SK-N-SH (cell line): ENCODE results near the gene TRANK1. TPM values are rescaled to one million over a fixed set of nuclear protein-coding genes. Genes with fewer than 3 reads are reported as not detected.

Source experiments
- CTCF ChIA-PET: fragments of 300-600, 350-600 bp; formaldehyde crosslinking; extraction: SDS; loops from one replicate; lab custom pipeline; 2021; lab: Yijun Ruan, JAX
- POLR2A ChIA-PET: fragments of 350-600 bp; sonication (Branson Sonifier 250); formaldehyde crosslinking; extraction: SDS; loops from one replicate; lab custom pipeline; 2020; ENCODE audit warnings: antibody characterized with exemption, inconsistent platforms; lab: Yijun Ruan, JAX
- DNase-seq: peaks from one replicate; pipeline ENCODE4 v3.0.0; 2012
- H2AFZ ChIP-seq: fragments of 200-600 bp; sonication (generic); 2 replicates; pipeline ENCODE4 v1.8.1; 2016; ENCODE audit warnings: antibody characterized with exemption, mild to moderate bottlenecking, low read depth
- H3F3A ChIP-seq: fragments of 200-600 bp; sonication (generic); replicated peaks from 2 replicates; pipeline ENCODE3; 2016; ENCODE audit warnings: antibody characterized with exemption, mild to moderate bottlenecking; ENCODE audit not compliant: insufficient read depth
- H3K27ac ChIP-seq, 2 experiments: fragments of 200-500 bp in 1 of 2; fragments of 200-600 bp in 1 of 2; sonication (Bioruptor generic) in 1 of 2; sonication (generic), shearing (Covaris generic) in 1 of 2; 2 replicates each; pipeline versions ENCODE4 v1.5.1 to v1.6.1; 2014 to 2016; ENCODE audit warnings: low read depth in 2 of 2, inconsistent platforms in 1 of 2, low read length in 1 of 2, mild to moderate bottlenecking in 1 of 2, mixed read lengths in 1 of 2
- H3K27me3 ChIP-seq: fragments of 200-600 bp; sonication (generic), shearing (Covaris generic); 2 replicates; pipeline ENCODE4 v1.6.1; 2016; ENCODE audit warnings: mixed run types; ENCODE audit not compliant: insufficient read depth
- H3K36me3 ChIP-seq, 2 experiments: fragments of 200-500 bp in 1 of 2; fragments of 200-600 bp in 1 of 2; sonication (Bioruptor generic) in 1 of 2; sonication (generic) in 1 of 2; replicated peaks in 1 of 2; 2 replicates each; pipeline versions ENCODE3 to v1.5.1; 2014 to 2016; ENCODE audit warnings: low read length in 1 of 2, mild to moderate bottlenecking in 1 of 2; ENCODE audit not compliant: insufficient read depth in 2 of 2, control insufficient read depth in 1 of 2
- H3K4me1 ChIP-seq, 2 experiments: fragments of 200-500 bp in 1 of 2; fragments of 200-600 bp in 1 of 2; sonication (Bioruptor generic) in 1 of 2; sonication (generic), shearing (Covaris generic) in 1 of 2; 2 replicates each; pipeline versions ENCODE4 v1.5.1 to v1.6.1; 2014 to 2016; ENCODE audit warnings: low read depth in 1 of 2, low read length in 1 of 2, mixed run types in 1 of 2; ENCODE audit not compliant: insufficient read depth in 2 of 2, control insufficient read depth in 1 of 2
- H3K4me2 ChIP-seq: fragments of 200-600 bp; sonication (generic), shearing (Covaris generic); 2 replicates; pipeline ENCODE4 v1.6.1; 2017; ENCODE audit warnings: mixed run types
- H3K4me3 ChIP-seq, 2 experiments: fragments of 200-500 bp in 1 of 2; fragments of 200-600 bp in 1 of 2; sonication (Bioruptor generic) in 1 of 2; sonication (generic), shearing (Covaris generic) in 1 of 2; 2 replicates each; pipeline versions ENCODE4 v1.5.1 to v1.8.1; 2014 to 2016; ENCODE audit warnings: low read depth in 2 of 2, inconsistent platforms in 1 of 2, low read length in 1 of 2, mild to moderate bottlenecking in 1 of 2, mixed read lengths in 1 of 2, moderate library complexity in 1 of 2
- H3K79me2 ChIP-seq: fragments of 200-600 bp; sonication (generic); 2 replicates; pipeline ENCODE4 v1.8.1; 2017; ENCODE audit warnings: mild to moderate bottlenecking; ENCODE audit not compliant: insufficient read depth
- H3K9ac ChIP-seq: fragments of 200-600 bp; sonication (generic); 2 replicates; pipeline ENCODE4 v1.6.1; 2017; ENCODE audit warnings: mixed run types
- H3K9me2 ChIP-seq: fragments of 200-600 bp; sonication (generic); 2 replicates; pipeline ENCODE4 v1.6.1; 2017; ENCODE audit warnings: mixed run types
- H3K9me3 ChIP-seq: fragments of 200-600 bp; sonication (generic); 2 replicates; pipeline ENCODE4 v1.6.1; 2017; ENCODE audit warnings: mixed run types, mild to moderate bottlenecking, moderate library complexity
- H4K20me1 ChIP-seq: fragments of 200-600 bp; sonication (generic); 2 replicates; pipeline ENCODE4 v1.6.1; 2017; ENCODE audit warnings: mild to moderate bottlenecking, mixed run types; ENCODE audit not compliant: insufficient read depth
- CHD2 ChIP-seq: fragments of 150-350 bp; IDR thresholded peaks from 2 replicates; pipeline ENCODE4 v1.6.1; 2018; ENCODE audit warnings: low read length; ENCODE audit not compliant: partially characterized antibody
- EZH2phosphoT487 ChIP-seq: fragments of 200-600 bp; sonication (generic); IDR thresholded peaks from 2 replicates; pipeline ENCODE4 v1.6.1; 2017; ENCODE audit warnings: low read depth, mixed run types, mild to moderate bottlenecking, antibody characterized with exemption, moderate library complexity, borderline replicate concordance
- FOXJ3 ChIP-seq: sonication (generic); formaldehyde crosslinking; IDR thresholded peaks from 2 replicates; pipeline ENCODE4 v1.5.1; 2020; ENCODE audit warnings: mild to moderate bottlenecking, missing genetic modification reagents
- GABPA ChIP-seq: IDR thresholded peaks from 2 replicates; pipeline ENCODE4 v1.4.0; 2012; ENCODE audit warnings: low read depth, mild to moderate bottlenecking
- GATA2 ChIP-seq: sonication (generic); formaldehyde crosslinking; IDR thresholded peaks from 2 replicates; pipeline ENCODE4 v1.5.0; 2020; ENCODE audit warnings: mild to moderate bottlenecking, missing genetic modification reagents
- MEF2A ChIP-seq: IDR thresholded peaks from 2 replicates; pipeline ENCODE4 v1.4.0; 2012; ENCODE audit warnings: low read depth, borderline replicate concordance
- NFIC ChIP-seq: IDR thresholded peaks from 2 replicates; pipeline ENCODE4 v1.4.0; 2012; ENCODE audit warnings: borderline replicate concordance
- NRF1 ChIP-seq: IDR thresholded peaks from 2 replicates; pipeline ENCODE4 v1.6.1; 2012; ENCODE audit warnings: low read depth, mild to moderate bottlenecking, low read length
- RCOR1 ChIP-seq: fragments of 150-350 bp; IDR thresholded peaks from 2 replicates; pipeline ENCODE4 v1.6.1; 2017; ENCODE audit warnings: antibody characterized with exemption, low read length
- RFX5 ChIP-seq: IDR thresholded peaks from 2 replicates; pipeline ENCODE4 v1.6.1; 2012; ENCODE audit warnings: mild to moderate bottlenecking, improper control_type of control experiment, low read length
- RXRA ChIP-seq: IDR thresholded peaks from 2 replicates; pipeline ENCODE4 v1.4.0; 2012; ENCODE audit warnings: low read depth, mild to moderate bottlenecking, borderline replicate concordance
- SMC3 ChIP-seq: IDR thresholded peaks from 2 replicates; pipeline ENCODE4 v1.6.1; 2012; ENCODE audit warnings: low read depth, low read length, improper control_type of control experiment
- TAF1 ChIP-seq: IDR thresholded peaks from 2 replicates; pipeline ENCODE4 v1.6.1; 2012; ENCODE audit warnings: low read depth, mild to moderate bottlenecking, low read length, moderate library complexity, borderline replicate concordance
- TEAD4 ChIP-seq: IDR thresholded peaks from 2 replicates; pipeline ENCODE4 v1.4.0; 2012; ENCODE audit warnings: mild to moderate bottlenecking, borderline replicate concordance; ENCODE audit not compliant: insufficient read depth
- YY1 ChIP-seq: IDR thresholded peaks from 2 replicates; pipeline ENCODE4 v1.4.0; 2012; ENCODE audit warnings: low read depth, mild to moderate bottlenecking
- WGBS: methylation state at CpG from one replicate; pipeline ENCODE4 v1.1.6; 2017; ENCODE audit warnings: low lambda C conversion rate; 5-methylcytosine and 5-hydroxymethylcytosine counted together
- polyA plus RNA-seq, 3 experiments: library from polyadenylated mRNA; depleted of rRNA; stranded (reverse); fragments of >200 nt; gene quantifications; 2 replicates each; pipeline ENCODE4 v1.2.3, GENCODE V29; 2012
- TF ChIP-seq, protein P1 (sequence below): fragments of 150-350 bp; IDR thresholded peaks from 2 replicates; pipeline ENCODE4 v1.6.1; 2016; ENCODE audit warnings: mild to moderate bottlenecking, low read depth, low read length
- TF ChIP-seq, protein P2 (sequence below): fragments of 150-350 bp; IDR thresholded peaks from 2 replicates; pipeline ENCODE4 v1.6.1; 2017; ENCODE audit warnings: antibody characterized with exemption, low read length, low read depth, borderline replicate concordance
- TF ChIP-seq, protein P3 (sequence below): IDR thresholded peaks from 2 replicates; pipeline ENCODE4; 2012
- TF ChIP-seq, protein P4 (sequence below): IDR thresholded peaks from 2 replicates; pipeline ENCODE4 v1.4.0; 2012; ENCODE audit warnings: low read depth
- TF ChIP-seq, protein P5 (sequence below): IDR thresholded peaks from 2 replicates; pipeline ENCODE4 v1.4.0; 2012; ENCODE audit warnings: low read depth, borderline replicate concordance
- TF ChIP-seq, protein P6 (sequence below): fragments of 200-600 bp; sonication (generic); IDR thresholded peaks from 2 replicates; pipeline ENCODE4 v1.6.1; 2017; ENCODE audit warnings: antibody characterized with exemption, mild to moderate bottlenecking, moderate library complexity

Gene TRANK1
- polyA plus RNA-seq, 1 of the 3 experiments (the other 2 are of a cell fraction): 0.16 TPM

DNA sequence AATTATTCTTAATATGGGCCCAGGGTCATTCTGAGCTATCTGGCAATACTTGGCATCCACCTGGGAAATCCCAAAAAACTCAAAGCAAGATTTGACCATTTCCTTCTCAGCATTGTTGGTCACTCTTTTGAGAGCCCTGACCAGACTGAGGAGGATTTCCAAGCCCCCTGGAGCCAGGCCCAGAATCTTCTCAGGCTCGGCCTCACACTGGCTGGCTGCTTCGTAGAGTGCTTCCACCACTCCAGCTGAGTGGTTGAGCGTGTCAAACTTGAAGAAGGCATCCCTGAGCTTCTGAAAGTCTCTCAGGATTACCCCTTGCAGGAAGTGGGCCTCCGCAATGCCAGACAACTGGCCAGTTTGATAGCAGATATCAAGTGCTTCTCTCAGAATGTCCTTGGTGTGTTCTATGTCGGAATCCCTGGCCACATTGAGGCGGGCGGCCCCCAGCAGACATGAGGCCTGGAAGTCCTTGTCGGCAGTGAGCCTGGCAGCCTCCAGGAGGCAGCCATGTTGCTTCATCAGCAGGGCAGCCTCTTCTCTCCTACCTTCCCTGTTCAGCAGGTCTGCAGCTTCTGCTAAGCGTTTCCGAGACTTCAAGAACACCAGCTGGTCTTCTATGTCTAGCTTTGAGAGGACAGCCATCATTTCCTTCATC, 111.6 kb downstream of the TRANK1 start (continued):
- TF ChIP-seq, protein P1, sequence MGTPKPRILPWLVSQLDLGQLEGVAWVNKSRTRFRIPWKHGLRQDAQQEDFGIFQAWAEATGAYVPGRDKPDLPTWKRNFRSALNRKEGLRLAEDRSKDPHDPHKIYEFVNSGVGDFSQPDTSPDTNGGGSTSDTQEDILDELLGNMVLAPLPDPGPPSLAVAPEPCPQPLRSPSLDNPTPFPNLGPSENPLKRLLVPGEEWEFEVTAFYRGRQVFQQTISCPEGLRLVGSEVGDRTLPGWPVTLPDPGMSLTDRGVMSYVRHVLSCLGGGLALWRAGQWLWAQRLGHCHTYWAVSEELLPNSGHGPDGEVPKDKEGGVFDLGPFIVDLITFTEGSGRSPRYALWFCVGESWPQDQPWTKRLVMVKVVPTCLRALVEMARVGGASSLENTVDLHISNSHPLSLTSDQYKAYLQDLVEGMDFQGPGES: no peak
- TF ChIP-seq MEF2A (no peak), NFIC (no peak)
- TF ChIP-seq, protein P2, sequence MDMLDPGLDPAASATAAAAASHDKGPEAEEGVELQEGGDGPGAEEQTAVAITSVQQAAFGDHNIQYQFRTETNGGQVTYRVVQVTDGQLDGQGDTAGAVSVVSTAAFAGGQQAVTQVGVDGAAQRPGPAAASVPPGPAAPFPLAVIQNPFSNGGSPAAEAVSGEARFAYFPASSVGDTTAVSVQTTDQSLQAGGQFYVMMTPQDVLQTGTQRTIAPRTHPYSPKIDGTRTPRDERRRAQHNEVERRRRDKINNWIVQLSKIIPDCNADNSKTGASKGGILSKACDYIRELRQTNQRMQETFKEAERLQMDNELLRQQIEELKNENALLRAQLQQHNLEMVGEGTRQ: no peak
- TF ChIP-seq, protein P3, sequence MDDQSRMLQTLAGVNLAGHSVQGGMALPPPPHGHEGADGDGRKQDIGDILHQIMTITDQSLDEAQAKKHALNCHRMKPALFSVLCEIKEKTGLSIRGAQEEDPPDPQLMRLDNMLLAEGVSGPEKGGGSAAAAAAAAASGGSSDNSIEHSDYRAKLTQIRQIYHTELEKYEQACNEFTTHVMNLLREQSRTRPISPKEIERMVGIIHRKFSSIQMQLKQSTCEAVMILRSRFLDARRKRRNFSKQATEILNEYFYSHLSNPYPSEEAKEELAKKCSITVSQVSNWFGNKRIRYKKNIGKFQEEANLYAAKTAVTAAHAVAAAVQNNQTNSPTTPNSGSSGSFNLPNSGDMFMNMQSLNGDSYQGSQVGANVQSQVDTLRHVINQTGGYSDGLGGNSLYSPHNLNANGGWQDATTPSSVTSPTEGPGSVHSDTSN: no peak

DNA sequence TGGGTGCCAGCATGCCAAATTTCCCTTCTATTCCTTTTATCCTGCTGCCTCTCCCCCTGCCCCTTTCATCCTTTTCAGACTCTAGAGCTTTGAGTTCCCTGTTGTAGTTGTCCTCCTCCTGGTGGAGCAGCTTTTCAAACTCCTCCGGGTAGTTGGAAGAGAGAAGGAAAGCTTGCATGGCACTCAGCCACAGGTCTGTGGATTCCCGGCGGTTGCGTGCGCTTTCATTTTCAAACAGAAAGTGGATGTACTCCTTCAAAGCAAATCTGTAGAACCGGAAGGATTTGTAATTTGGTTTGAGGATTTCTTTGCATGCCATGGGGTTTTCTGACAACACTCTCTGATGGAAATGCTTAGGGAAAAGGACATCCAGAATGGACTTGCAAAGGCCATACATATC, 112.4 kb downstream of the TRANK1 start:
- no peak for DNase-seq
- H3K4me2 ChIP-seq: no peak overlapping the region
- H3K9me3 ChIP-seq: no peaks in the 10 kb centered on the region
- WGBS: 87% methylated on average over 6 of the region's 6 CpGs
- H3K27me3 ChIP-seq: no peaks in the 10 kb centered on the region
- no peaks in the 10 kb centered on the region for H3K36me3 ChIP-seq
- H2AFZ ChIP-seq: no peak overlapping the region
- H3K9me2 ChIP-seq: no peaks in the 10 kb centered on the region
- H3K4me1 ChIP-seq: no peaks in the 10 kb centered on the region; a peak in 1 of 4 replicates
- no peaks in the 10 kb centered on the region for H4K20me1 ChIP-seq
- ChIA-PET CTCF (interaction anchor here (0.7 to 1.2 kb wide), 3 partner anchors 18 to 36 kb away, joined by 3 read pairs; no protein-coding TSS in a partner anchor), POLR2A (no interaction called here)
- H3K79me2 ChIP-seq: no peaks in the 10 kb centered on the region
- H3K4me3 ChIP-seq: no peak overlapping the region
- TF ChIP-seq TAF1 (no peak), CHD2 (no peak), SMC3 (no peak), NRF1 (no peak), RFX5 (no peak), RXRA (no peak), GATA2 (CRISPR knock-in tag) (no peak), TEAD4 (no peak), YY1 (no peak), FOXJ3 (CRISPR knock-in tag) (no peak), EZH2phosphoT487 (no peak), RCOR1 (no peak), GABPA (no peak)
- TF ChIP-seq, protein P4, sequence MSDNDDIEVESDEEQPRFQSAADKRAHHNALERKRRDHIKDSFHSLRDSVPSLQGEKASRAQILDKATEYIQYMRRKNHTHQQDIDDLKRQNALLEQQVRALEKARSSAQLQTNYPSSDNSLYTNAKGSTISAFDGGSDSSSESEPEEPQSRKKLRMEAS: no peak
- TF ChIP-seq, protein P2: no peak
- TF ChIP-seq, protein P5, sequence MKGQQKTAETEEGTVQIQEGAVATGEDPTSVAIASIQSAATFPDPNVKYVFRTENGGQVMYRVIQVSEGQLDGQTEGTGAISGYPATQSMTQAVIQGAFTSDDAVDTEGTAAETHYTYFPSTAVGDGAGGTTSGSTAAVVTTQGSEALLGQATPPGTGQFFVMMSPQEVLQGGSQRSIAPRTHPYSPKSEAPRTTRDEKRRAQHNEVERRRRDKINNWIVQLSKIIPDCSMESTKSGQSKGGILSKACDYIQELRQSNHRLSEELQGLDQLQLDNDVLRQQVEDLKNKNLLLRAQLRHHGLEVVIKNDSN: no peak
- TF ChIP-seq, protein P6, sequence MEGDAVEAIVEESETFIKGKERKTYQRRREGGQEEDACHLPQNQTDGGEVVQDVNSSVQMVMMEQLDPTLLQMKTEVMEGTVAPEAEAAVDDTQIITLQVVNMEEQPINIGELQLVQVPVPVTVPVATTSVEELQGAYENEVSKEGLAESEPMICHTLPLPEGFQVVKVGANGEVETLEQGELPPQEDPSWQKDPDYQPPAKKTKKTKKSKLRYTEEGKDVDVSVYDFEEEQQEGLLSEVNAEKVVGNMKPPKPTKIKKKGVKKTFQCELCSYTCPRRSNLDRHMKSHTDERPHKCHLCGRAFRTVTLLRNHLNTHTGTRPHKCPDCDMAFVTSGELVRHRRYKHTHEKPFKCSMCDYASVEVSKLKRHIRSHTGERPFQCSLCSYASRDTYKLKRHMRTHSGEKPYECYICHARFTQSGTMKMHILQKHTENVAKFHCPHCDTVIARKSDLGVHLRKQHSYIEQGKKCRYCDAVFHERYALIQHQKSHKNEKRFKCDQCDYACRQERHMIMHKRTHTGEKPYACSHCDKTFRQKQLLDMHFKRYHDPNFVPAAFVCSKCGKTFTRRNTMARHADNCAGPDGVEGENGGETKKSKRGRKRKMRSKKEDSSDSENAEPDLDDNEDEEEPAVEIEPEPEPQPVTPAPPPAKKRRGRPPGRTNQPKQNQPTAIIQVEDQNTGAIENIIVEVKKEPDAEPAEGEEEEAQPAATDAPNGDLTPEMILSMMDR: no peak
- TF ChIP-seq, protein P3: no peak
- H3K9ac ChIP-seq: no peak overlapping the region
- no peak overlapping the region for H3K27ac ChIP-seq
- H3F3A ChIP-seq: no peaks in the 10 kb centered on the region
